ENCODE measurements around the gene RPL31.

- TF ChIP-seq POLR2A (IDR thresholded peaks at IDR 0.05) (no peak), CTCF (IDR thresholded peaks at IDR 0.05) (no peak)
Observed at GRCh38 chr2:100977511-100977910, 24.6 kb upstream of the RPL31 start.

All from adrenal gland (tissue), 5 donors.